K562 (cell line): ENCODE results near the gene KMT5C. TPM values are rescaled to one million over a fixed set of nuclear protein-coding genes. Genes with fewer than 3 reads are reported as not detected.
A peak's percentile ranks its signal among the peaks of the same experiment; 100 is the strongest.

Experiments used
- CBFB ChIP-seq: sonication (generic); formaldehyde crosslinking; IDR thresholded peaks from 2 replicates; pipeline ENCODE4 v1.4.0; 2020; ENCODE audit warnings: mild to moderate bottlenecking, missing genetic modification reagents
- CREM ChIP-seq: IDR thresholded peaks from 2 replicates; pipeline ENCODE4 v1.6.1; 2014; ENCODE audit warnings: antibody characterized with exemption, low read depth
- GABPA ChIP-seq: fragments of 200-800 bp; sonication (Bioruptor generic); conservative IDR thresholded peaks from 2 replicates; pipeline ENCODE4 v1.6.1; 2016; ENCODE audit warnings: low read depth, missing genetic modification characterization, missing compliant biosample characterization
- GABPB1 ChIP-seq: sonication (generic); formaldehyde crosslinking; IDR thresholded peaks from 2 replicates; pipeline ENCODE4 v1.8.0; 2022; ENCODE audit warnings: mild to moderate bottlenecking, missing genetic modification reagents
- HCFC1 ChIP-seq: IDR thresholded peaks from 2 replicates; pipeline ENCODE4 v1.6.1; 2012; ENCODE audit warnings: low read depth, low read length, improper control_type of control experiment
- MYBL2 ChIP-seq, 2 experiments: fragments of 450-650 bp in 1 of 2; sonication (generic) in 1 of 2; formaldehyde crosslinking in 1 of 2; IDR thresholded peaks; 2 replicates each; pipeline versions ENCODE4 v1.6.1 to v1.8.1; 2017 to 2022; ENCODE audit warnings: borderline replicate concordance in 1 of 2, inconsistent platforms in 1 of 2, low read depth in 1 of 2, mild to moderate bottlenecking in 1 of 2, missing genetic modification reagents in 1 of 2, moderate library complexity in 1 of 2
- POLR2AphosphoS2 ChIP-seq: IDR thresholded peaks from 2 replicates; pipeline ENCODE4 v1.6.1; 2012; ENCODE audit warnings: low read length, improper control_type of control experiment
- POLR2G ChIP-seq: fragments of 200-400 bp; formaldehyde crosslinking; IDR thresholded peaks from 2 replicates; pipeline ENCODE4 v1.6.1; 2017; ENCODE audit warnings: low read depth, mild to moderate bottlenecking, antibody characterized with exemption, low read length, moderate library complexity
- RB1 ChIP-seq: fragments of 450-650 bp; IDR thresholded peaks from 2 replicates; pipeline ENCODE4 v1.6.1; 2017; ENCODE audit warnings: low read depth, mild to moderate bottlenecking
- RBM39 ChIP-seq: fragments of 200-400 bp; formaldehyde crosslinking; optimal IDR thresholded peaks from 2 replicates; pipeline ENCODE3; 2018; ENCODE audit warnings: low read depth, low read length
- SPI1 ChIP-seq: IDR thresholded peaks from 2 replicates; pipeline ENCODE4 v1.6.1; 2011; ENCODE audit warnings: low read depth, low read length, control low read depth, borderline replicate concordance
- TBP ChIP-seq: optimal IDR thresholded peaks from 2 replicates; pipeline ENCODE3; 2011; ENCODE audit warnings: low read depth, low read length, improper control_type of control experiment
- ZNF766 ChIP-seq: fragments of 200-800 bp; sonication (Bioruptor generic); conservative IDR thresholded peaks from 2 replicates; pipeline ENCODE4 v1.6.1; 2016; ENCODE audit warnings: missing genetic modification characterization, missing compliant biosample characterization
- polyA plus RNA-seq, 8 experiments: library from polyadenylated mRNA; depleted of rRNA in 4 of 8; stranded (reverse) in 5 of 8; unstranded in 3 of 8; fragments of >200 nt; fragmentation: Nextera tagmentation in 2 of 8; fragmentation: Illumina TruSeq in 1 of 8; extraction: Ambion mirVana in 2 of 8; extraction: Trizol in 1 of 8; gene quantifications; 2 replicates each; pipeline versions ENCODE4 v1.2.1 to v1.2.3, GENCODE V29; 2011 to 2014; ENCODE audit warnings: inconsistent platforms in 1 of 8, missing spikeins in 1 of 8
- total RNA-seq, 7 experiments: library from RNA; depleted of rRNA in 6 of 7; stranded (reverse); fragments of >200 nt in 6 of 7; fragmentation: Illumina TruSeq in 2 of 7; extraction: Trizol in 2 of 7; gene quantifications; 2 replicates each; pipeline versions ENCODE4 v1.2.1 to v1.2.3, GENCODE V29; 2011 to 2021; ENCODE audit warnings: low replicate concordance in 1 of 7
- TF ChIP-seq, protein P1 (sequence below): fragments of 450-650 bp; IDR thresholded peaks from 2 replicates; pipeline ENCODE4 v1.6.1; 2016; ENCODE audit warnings: antibody characterized with exemption
- TF ChIP-seq, protein P2 (sequence below), 2 experiments: fragments of 200-800 bp in 1 of 2; sonication (Bioruptor generic) in 1 of 2; sonication (generic) in 1 of 2; formaldehyde crosslinking in 1 of 2; IDR thresholded peaks in 1 of 2; conservative IDR thresholded peaks in 1 of 2; 2 replicates each; pipeline versions ENCODE4 v1.5.0 to v1.6.1; 2016 to 2020; ENCODE audit warnings: missing compliant biosample characterization in 1 of 2, missing genetic modification characterization in 1 of 2, missing genetic modification reagents in 1 of 2
- TF ChIP-seq, protein P3 (sequence below): fragments of 250-450 bp; sonication (Bioruptor Pico); IDR thresholded peaks from 2 replicates; pipeline ENCODE4 v1.4.0; 2020; ENCODE audit warnings: mild to moderate bottlenecking
- TF ChIP-seq, protein P4 (sequence below): fragments of 450-650 bp; IDR thresholded peaks from 2 replicates; pipeline ENCODE4 v1.6.1; 2017; ENCODE audit warnings: antibody characterized with exemption, mild to moderate bottlenecking
- TF ChIP-seq, protein P5 (sequence below): fragments of 250-450 bp; sonication (Bioruptor Pico); IDR thresholded peaks from 2 replicates; pipeline ENCODE4 v1.4.0; 2020

KMT5C gene
- total and polyA plus RNA-seq, 9 of the 15 experiments (the other 6 are each of a cell fraction or from before 2014, with no cell fraction given): 0.15 to 53.5 (median 16.6) TPM

DNA sequence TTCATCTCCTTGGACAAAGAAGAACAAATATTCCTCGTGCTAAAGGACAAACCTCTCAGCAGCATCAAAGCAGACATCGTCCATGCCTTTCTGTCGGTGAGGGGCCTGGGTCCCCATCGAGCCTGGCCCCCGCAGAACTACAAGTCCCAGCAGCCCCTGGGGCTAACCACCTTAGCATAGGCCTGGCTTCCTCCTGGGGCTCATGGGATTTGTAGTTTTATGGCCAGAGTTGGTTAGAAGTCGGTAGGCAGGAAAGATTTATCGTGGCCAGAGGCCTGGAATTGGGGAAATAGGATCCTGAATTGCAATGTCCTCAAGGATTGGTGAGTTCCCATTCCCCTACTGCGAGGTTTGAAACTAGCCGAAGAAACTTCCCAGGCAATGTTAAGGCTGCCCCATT is 34.2 kb upstream of the KMT5C start (continued):
- TF ChIP-seq, protein P1, sequence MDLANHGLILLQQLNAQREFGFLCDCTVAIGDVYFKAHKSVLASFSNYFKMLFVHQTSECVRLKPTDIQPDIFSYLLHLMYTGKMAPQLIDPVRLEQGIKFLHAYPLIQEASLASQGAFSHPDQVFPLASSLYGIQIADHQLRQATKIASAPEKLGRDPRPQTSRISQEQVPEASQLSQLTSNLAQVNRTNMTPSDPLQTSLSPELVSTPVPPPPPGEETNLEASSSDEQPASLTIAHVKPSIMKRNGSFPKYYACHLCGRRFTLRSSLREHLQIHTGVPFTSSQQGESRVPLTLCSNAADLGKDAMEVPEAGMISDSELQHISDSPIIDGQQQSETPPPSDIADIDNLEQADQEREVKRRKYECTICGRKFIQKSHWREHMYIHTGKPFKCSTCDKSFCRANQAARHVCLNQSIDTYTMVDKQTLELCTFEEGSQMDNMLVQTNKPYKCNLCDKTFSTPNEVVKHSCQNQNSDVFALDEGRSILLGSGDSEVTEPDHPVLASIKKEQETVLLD: no peak
- TF ChIP-seq, protein P2, sequence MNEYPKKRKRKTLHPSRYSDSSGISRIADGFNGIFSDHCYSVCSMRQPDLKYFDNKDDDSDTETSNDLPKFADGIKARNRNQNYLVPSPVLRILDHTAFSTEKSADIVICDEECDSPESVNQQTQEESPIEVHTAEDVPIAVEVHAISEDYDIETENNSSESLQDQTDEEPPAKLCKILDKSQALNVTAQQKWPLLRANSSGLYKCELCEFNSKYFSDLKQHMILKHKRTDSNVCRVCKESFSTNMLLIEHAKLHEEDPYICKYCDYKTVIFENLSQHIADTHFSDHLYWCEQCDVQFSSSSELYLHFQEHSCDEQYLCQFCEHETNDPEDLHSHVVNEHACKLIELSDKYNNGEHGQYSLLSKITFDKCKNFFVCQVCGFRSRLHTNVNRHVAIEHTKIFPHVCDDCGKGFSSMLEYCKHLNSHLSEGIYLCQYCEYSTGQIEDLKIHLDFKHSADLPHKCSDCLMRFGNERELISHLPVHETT (CRISPR knock-in tag; conservative IDR thresholded peaks at IDR 0.05 in 1 of 2, IDR thresholded peaks at IDR 0.05 in 1 of 2): no peak
- 0 out of 2 replicates have a peak, but pooled peaks have one; percentile 5 for TF ChIP-seq POLR2G
- TF ChIP-seq CREM: peak; percentile 76
- peak; percentile 68; the same call in 1 of the 2 replicates for TF ChIP-seq POLR2AphosphoS2
- 0 out of 2 replicates have a peak, but pooled peaks have one; percentile 11 for TF ChIP-seq SPI1
- no peak for TF ChIP-seq RB1
- no peak for TF ChIP-seq MYBL2 (IDR thresholded peaks at IDR 0.05; ENCODE audit: low read depth)
- TF ChIP-seq MYBL2 (CRISPR knock-in tag; IDR thresholded peaks at IDR 0.05; ENCODE audit: borderline replicate concordance): no peak
- no peak for TF ChIP-seq RBM39
- TF ChIP-seq CBFB: no peak
- peak; percentile 74; the same call in 1 of the 2 replicates for TF ChIP-seq GABPB1 (CRISPR knock-in tag)
- TF ChIP-seq, protein P3, sequence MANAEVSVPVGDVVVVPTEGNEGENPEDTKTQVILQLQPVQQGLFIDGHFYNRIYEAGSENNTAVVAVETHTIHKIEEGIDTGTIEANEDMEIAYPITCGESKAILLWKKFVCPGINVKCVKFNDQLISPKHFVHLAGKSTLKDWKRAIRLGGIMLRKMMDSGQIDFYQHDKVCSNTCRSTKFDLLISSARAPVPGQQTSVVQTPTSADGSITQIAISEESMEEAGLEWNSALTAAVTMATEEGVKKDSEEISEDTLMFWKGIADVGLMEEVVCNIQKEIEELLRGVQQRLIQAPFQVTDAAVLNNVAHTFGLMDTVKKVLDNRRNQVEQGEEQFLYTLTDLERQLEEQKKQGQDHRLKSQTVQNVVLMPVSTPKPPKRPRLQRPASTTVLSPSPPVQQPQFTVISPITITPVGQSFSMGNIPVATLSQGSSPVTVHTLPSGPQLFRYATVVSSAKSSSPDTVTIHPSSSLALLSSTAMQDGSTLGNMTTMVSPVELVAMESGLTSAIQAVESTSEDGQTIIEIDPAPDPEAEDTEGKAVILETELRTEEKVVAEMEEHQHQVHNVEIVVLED (CRISPR knock-in tag): peak; percentile 40; the same call in 1 of the 2 replicates
- TF ChIP-seq TBP: peak; percentile 17
- TF ChIP-seq, protein P4, sequence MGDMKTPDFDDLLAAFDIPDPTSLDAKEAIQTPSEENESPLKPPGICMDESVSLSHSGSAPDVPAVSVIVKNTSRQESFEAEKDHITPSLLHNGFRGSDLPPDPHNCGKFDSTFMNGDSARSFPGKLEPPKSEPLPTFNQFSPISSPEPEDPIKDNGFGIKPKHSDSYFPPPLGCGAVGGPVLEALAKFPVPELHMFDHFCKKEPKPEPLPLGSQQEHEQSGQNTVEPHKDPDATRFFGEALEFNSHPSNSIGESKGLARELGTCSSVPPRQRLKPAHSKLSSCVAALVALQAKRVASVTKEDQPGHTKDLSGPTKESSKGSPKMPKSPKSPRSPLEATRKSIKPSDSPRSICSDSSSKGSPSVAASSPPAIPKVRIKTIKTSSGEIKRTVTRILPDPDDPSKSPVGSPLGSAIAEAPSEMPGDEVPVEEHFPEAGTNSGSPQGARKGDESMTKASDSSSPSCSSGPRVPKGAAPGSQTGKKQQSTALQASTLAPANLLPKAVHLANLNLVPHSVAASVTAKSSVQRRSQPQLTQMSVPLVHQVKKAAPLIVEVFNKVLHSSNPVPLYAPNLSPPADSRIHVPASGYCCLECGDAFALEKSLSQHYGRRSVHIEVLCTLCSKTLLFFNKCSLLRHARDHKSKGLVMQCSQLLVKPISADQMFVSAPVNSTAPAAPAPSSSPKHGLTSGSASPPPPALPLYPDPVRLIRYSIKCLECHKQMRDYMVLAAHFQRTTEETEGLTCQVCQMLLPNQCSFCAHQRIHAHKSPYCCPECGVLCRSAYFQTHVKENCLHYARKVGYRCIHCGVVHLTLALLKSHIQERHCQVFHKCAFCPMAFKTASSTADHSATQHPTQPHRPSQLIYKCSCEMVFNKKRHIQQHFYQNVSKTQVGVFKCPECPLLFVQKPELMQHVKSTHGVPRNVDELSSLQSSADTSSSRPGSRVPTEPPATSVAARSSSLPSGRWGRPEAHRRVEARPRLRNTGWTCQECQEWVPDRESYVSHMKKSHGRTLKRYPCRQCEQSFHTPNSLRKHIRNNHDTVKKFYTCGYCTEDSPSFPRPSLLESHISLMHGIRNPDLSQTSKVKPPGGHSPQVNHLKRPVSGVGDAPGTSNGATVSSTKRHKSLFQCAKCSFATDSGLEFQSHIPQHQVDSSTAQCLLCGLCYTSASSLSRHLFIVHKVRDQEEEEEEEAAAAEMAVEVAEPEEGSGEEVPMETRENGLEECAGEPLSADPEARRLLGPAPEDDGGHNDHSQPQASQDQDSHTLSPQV: peak; percentile 86
- peak; percentile 57 for TF ChIP-seq GABPA (tag)
- peak; percentile 75 for TF ChIP-seq ZNF766
- TF ChIP-seq HCFC1: peak; percentile 99
- TF ChIP-seq, protein P5, sequence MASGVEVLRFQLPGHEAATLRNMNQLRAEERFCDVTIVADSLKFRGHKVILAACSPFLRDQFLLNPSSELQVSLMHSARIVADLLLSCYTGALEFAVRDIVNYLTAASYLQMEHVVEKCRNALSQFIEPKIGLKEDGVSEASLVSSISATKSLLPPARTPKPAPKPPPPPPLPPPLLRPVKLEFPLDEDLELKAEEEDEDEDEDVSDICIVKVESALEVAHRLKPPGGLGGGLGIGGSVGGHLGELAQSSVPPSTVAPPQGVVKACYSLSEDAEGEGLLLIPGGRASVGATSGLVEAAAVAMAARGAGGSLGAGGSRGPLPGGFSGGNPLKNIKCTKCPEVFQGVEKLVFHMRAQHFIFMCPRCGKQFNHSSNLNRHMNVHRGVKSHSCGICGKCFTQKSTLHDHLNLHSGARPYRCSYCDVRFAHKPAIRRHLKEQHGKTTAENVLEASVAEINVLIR (CRISPR knock-in tag): no peak
